PFSK-1 (cell line): ENCODE measurements around the gene DIP2C.

Experiments
- FOXP2 ChIP-seq: optimal IDR thresholded peaks from 2 replicates; pipeline ENCODE3; 2011; ENCODE audit warnings: borderline replicate concordance, control low read depth, inconsistent platforms; ENCODE audit not compliant: insufficient read depth; ENCODE audit errors: extremely low read length, extremely low read depth
- POLR2AphosphoS5 ChIP-seq: IDR thresholded peaks from 2 replicates; pipeline ENCODE4 v1.6.1; 2012; ENCODE audit warnings: low read depth, mild to moderate bottlenecking, control low read depth, low read length, moderate library complexity
- SIN3A ChIP-seq: IDR thresholded peaks from 2 replicates; pipeline ENCODE4 v1.6.1; 2012; ENCODE audit warnings: mild to moderate bottlenecking, low read length, moderate library complexity, borderline replicate concordance; ENCODE audit not compliant: insufficient read depth
- TAF1 ChIP-seq: IDR thresholded peaks from 2 replicates; pipeline ENCODE4 v1.6.1; 2012; ENCODE audit warnings: low read length, control low read depth, borderline replicate concordance; ENCODE audit not compliant: insufficient read depth
- TF ChIP-seq, protein P1 (sequence below), 2 experiments: IDR thresholded peaks; 2 replicates each; pipeline versions ENCODE4 v1.6.1 to v1.8.0; 2011 to 2012; ENCODE audit warnings: low read depth in 2 of 2, low read length in 2 of 2, control low read depth in 1 of 2, inconsistent platforms in 1 of 2, mild to moderate bottlenecking in 1 of 2, moderate library complexity in 1 of 2; ENCODE audit not compliant: insufficient read depth in 1 of 2

Gene DIP2C

DNA sequence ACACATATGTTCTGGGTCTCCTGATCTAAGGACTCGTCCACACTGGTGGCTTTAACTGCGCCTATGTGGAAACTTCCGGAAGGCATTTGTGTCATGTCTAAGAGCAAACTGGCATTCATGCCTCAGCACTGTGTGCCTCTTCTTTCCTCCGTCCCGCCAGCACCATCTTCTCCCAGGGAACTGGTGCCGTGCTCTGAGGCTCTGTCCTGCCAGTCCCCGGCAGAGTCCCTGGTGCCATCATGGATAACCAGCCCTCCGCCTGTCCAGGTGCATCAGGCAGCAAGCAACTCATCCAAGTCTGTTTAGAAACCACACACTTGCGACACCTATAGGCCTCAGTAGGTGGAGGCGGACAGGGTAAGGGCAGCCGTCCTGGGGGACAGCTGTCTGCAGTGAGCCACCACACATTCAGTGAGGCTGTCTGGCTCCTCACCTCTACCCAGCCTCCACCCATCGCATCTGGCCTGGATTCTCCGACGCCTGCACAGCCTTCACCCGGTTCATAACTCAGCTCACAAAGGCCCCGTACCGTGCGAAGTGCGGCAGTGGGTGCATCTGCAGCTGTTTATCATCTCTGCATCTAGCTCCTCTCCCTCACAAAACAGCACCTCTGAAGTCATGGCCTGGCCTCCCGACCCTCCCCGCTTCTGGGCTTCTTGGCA is 162.7 kb downstream of the DIP2C start:
- TF ChIP-seq SIN3A (no peak), FOXP2 (no peak), POLR2AphosphoS5 (no peak), TAF1 (no peak)
- TF ChIP-seq, protein P1, sequence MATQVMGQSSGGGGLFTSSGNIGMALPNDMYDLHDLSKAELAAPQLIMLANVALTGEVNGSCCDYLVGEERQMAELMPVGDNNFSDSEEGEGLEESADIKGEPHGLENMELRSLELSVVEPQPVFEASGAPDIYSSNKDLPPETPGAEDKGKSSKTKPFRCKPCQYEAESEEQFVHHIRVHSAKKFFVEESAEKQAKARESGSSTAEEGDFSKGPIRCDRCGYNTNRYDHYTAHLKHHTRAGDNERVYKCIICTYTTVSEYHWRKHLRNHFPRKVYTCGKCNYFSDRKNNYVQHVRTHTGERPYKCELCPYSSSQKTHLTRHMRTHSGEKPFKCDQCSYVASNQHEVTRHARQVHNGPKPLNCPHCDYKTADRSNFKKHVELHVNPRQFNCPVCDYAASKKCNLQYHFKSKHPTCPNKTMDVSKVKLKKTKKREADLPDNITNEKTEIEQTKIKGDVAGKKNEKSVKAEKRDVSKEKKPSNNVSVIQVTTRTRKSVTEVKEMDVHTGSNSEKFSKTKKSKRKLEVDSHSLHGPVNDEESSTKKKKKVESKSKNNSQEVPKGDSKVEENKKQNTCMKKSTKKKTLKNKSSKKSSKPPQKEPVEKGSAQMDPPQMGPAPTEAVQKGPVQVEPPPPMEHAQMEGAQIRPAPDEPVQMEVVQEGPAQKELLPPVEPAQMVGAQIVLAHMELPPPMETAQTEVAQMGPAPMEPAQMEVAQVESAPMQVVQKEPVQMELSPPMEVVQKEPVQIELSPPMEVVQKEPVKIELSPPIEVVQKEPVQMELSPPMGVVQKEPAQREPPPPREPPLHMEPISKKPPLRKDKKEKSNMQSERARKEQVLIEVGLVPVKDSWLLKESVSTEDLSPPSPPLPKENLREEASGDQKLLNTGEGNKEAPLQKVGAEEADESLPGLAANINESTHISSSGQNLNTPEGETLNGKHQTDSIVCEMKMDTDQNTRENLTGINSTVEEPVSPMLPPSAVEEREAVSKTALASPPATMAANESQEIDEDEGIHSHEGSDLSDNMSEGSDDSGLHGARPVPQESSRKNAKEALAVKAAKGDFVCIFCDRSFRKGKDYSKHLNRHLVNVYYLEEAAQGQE (IDR thresholded peaks at IDR 0.05; ENCODE audit: insufficient read depth in 1 of 2, low read depth in 2 of 2, low read length in 2 of 2), result no peak

DNA sequence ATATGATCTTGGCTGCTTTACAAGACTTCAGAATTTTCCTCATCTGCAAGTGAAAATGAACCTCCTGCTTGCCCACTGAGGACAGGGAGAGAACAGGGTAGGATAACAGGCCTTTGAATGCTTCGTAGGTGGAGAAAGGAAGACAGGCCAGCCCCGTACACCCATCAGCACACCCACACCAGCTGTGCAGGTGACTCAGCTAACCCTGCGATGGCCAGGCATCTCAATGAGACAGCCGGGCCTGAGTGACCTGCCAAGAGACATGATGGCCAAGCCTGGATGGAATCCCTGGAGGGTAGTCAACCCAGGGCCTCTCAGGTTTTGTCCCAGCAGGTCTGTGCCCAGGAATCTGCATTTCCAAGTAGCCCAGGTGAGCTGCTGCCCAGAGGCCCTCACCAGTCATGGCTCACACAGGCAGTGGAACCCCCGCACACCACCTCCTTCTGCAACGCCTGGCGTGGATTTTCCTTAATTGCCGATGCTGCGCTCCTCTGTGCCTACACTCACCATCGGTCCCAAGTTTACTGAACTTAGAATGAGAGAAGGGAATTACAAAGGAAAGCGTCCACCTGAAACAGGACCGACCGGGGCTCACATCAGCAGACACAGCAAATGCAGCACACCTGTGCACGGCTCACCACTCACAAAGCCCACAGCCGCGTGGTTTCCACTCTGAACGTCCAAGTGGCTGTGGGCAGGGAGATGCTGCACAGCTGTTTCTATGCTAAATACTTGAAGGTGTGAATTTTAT is 163.7 kb downstream of the DIP2C start:
- TF ChIP-seq TAF1 (no peak), FOXP2 (no peak), POLR2AphosphoS5 (no peak), SIN3A (no peak)
- TF ChIP-seq, protein P1 (IDR thresholded peaks at IDR 0.05; ENCODE audit: insufficient read depth in 1 of 2, low read depth in 2 of 2, low read length in 2 of 2), result no peak

DNA sequence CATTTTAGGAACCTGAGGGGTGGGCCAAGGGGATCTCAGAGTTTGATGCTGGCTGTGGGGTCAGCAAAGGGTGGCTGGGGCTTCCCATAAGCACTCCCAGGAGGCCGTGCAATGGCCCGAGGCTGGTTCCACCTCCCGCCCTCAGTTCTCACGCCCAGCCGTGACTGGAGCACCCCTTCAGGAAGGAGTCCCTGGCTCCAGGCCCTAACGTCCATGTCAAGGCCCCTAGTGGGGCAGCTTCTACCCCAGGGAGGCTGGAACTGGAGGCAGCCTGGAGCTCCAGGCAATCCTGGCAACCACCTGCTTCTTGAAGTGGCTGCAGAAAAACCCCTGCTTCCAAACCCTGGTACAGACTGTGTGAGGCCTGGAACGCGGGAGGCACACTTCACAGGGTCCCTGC is 165.5 kb downstream of the DIP2C start:
- TF ChIP-seq TAF1, result no peak
- TF ChIP-seq FOXP2, result no peak
- TF ChIP-seq, protein P1 (IDR thresholded peaks at IDR 0.05; ENCODE audit: insufficient read depth in 1 of 2, low read depth in 2 of 2, low read length in 2 of 2), result no peak
- no peak for TF ChIP-seq POLR2AphosphoS5
- TF ChIP-seq SIN3A, result no peak

DNA sequence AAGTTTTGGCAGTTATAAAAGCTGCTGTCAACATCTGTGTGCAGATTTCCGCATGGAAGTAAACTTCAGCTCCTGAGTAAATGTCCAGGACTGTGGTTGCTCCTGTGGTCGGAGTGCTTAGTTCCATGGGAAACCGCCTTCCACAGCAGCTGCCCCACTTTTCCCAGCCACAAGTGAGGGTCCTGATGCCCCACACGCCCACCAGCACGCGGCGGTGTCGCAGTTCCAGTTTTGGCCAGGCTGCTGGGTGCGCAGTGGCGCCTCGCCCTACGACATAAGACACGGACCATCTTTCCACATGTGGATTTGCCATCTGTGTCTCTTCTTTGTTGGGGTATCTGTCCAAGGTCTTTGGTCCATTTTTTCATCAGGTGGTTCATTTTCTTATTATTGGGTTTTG is 167.1 kb downstream of the DIP2C start:
- no peak for TF ChIP-seq TAF1
- no peak for TF ChIP-seq FOXP2
- TF ChIP-seq POLR2AphosphoS5, result no peak
- TF ChIP-seq, protein P1 (IDR thresholded peaks at IDR 0.05; ENCODE audit: insufficient read depth in 1 of 2, low read depth in 2 of 2, low read length in 2 of 2), result no peak
- TF ChIP-seq SIN3A, result no peak
